AG04449 (cell line): ENCODE results near the gene ADAMTS10.

Experiments
- CTCF ChIA-PET: fragments of 350-600 bp; formaldehyde crosslinking; extraction: SDS; loops from one replicate; lab custom pipeline; 2021; ENCODE audit warnings: antibody characterized with exemption; lab: Yijun Ruan, JAX
- POLR2A ChIA-PET: fragments of 400-600, 350-600 bp; formaldehyde crosslinking; extraction: SDS; loops from one replicate; lab custom pipeline; 2020; ENCODE audit warnings: antibody characterized with exemption, inconsistent platforms; lab: Yijun Ruan, JAX
- DNase-seq: peaks from one replicate; pipeline ENCODE4 v3.0.0-alpha.2; 2010; ENCODE audit warnings: low read depth, low spot score
- H3K4me3 ChIP-seq: 2 replicates; pipeline ENCODE4 v1.5.1; 2011; ENCODE audit warnings: low read depth, mild to moderate bottlenecking, control low read depth, low read length
- TF ChIP-seq, protein P1 (sequence below): IDR thresholded peaks from one replicate; pipeline ENCODE4 v1.5.1; 2011; ENCODE audit warnings: mild to moderate bottlenecking, moderate library complexity, low read length, control low read depth, inconsistent platforms; ENCODE audit not compliant: insufficient read depth; ENCODE audit errors: missing control alignments

The ADAMTS10 gene

DNA sequence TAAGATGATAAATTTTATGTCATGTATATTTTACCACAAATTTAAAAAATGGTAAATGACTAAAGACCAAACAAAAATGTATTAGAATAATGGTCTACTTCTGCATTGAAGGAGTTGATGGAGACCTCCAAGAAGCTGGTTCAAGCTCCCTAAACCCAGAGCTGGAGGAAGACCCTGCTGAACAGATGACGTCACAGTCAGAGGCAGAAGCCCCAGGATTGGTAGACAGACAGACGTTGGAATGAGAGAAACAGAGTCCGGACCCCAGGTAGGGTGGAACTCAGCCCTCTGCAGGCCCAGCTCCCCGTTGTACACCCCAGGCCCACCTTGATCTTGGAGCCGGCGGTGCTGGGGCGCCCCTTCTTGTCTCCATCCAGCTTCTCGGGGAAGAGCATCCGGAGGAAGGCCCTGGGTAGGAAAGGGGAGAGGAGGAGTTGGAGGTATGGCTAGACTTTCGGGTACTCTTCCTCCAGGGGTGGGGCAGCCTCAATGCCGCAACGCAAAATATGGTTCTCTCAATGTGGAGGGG, 70.8 kb downstream of the ADAMTS10 start:
- CTCF ChIA-PET: interaction anchor here (1.4 kb wide), 1 partner anchor 39 kb away, joined by 4 read pairs; no protein-coding TSS in a partner anchor
- POLR2A ChIA-PET: no interaction called here
- DNase-seq: no peak
- no peak overlapping the region for H3K4me3 ChIP-seq
- TF ChIP-seq, protein P1, sequence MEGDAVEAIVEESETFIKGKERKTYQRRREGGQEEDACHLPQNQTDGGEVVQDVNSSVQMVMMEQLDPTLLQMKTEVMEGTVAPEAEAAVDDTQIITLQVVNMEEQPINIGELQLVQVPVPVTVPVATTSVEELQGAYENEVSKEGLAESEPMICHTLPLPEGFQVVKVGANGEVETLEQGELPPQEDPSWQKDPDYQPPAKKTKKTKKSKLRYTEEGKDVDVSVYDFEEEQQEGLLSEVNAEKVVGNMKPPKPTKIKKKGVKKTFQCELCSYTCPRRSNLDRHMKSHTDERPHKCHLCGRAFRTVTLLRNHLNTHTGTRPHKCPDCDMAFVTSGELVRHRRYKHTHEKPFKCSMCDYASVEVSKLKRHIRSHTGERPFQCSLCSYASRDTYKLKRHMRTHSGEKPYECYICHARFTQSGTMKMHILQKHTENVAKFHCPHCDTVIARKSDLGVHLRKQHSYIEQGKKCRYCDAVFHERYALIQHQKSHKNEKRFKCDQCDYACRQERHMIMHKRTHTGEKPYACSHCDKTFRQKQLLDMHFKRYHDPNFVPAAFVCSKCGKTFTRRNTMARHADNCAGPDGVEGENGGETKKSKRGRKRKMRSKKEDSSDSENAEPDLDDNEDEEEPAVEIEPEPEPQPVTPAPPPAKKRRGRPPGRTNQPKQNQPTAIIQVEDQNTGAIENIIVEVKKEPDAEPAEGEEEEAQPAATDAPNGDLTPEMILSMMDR: no peak

DNA sequence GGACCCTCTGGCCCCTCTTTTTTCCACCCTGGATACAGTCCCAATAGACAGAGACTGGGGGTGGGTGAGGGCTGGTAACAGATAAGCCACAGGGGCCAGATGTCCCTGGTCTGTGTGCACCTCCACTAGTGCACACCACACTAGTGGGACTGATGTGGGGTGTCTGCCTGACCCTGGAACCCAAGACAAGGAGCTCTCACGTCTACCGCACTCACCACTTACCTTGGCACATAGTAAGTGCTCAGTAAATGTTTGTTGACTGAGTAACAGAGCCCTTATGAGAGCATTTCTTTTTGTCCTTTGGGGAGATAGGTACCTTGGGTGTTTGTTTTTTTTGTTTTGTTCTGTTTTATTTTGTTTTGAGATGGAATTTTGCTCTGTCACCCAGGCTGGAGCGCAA, 73.4 kb downstream of the ADAMTS10 start:
- TF ChIP-seq, protein P1: no peak
- no peak overlapping the region for H3K4me3 ChIP-seq
- CTCF ChIA-PET: interaction anchor here (1.0 to 1.5 kb wide), 2 partner anchors 41 to 44 kb away, joined by 3 to 5 read pairs; no protein-coding TSS in a partner anchor
- POLR2A ChIA-PET: no interaction called here
- no peak for DNase-seq

DNA sequence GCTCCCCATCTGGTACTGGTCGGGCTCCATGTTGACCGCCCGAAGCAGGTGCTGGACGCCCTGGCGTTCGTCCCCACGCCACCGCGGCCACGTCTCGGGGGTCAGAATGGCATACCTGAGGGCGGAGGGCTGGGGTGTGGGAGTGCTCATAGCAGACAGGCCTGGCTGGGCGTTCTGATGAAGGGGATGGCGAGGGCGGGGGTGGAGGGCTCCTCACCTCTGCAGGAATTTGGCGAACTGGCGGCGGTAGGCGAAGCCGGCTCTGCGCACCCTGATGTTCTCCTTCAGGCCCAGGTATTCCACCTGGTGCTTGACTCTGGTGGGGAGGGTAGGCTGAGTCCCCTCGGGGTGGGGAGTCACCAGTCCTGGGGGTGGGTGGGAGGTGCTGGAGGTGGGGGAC, 74.2 kb downstream of the ADAMTS10 start:
- DNase-seq: no peak
- ChIA-PET CTCF (no interaction called here), POLR2A (no interaction called here)
- TF ChIP-seq, protein P1: no peak
- no peak overlapping the region for H3K4me3 ChIP-seq

DNA sequence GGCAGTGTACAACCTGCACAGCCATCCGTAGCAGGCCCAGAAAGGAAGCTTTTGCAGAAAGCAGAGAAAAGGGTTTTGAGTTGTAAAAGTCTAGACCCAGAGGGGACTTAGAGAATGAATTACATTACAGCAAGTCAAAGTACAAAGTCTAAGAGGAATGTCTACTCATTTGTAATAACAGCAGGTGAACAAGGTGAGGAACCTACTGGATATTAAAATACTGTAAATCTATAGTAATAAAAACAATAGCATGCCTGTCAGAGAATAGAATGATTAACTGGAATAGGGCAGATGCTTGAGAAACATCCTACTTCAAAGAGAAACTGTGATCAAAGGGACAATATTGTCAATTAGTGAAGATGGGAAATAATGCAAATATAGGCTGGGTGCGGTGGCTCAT, 78.3 kb downstream of the ADAMTS10 start:
- CTCF ChIA-PET: interaction anchor here (1.4 kb wide), 1 partner anchor 178 kb away, joined by 3 read pairs; no protein-coding TSS in a partner anchor
- no peak for DNase-seq
- no peak overlapping the region for H3K4me3 ChIP-seq
- POLR2A ChIA-PET: no interaction called here
- TF ChIP-seq, protein P1: no peak

DNA sequence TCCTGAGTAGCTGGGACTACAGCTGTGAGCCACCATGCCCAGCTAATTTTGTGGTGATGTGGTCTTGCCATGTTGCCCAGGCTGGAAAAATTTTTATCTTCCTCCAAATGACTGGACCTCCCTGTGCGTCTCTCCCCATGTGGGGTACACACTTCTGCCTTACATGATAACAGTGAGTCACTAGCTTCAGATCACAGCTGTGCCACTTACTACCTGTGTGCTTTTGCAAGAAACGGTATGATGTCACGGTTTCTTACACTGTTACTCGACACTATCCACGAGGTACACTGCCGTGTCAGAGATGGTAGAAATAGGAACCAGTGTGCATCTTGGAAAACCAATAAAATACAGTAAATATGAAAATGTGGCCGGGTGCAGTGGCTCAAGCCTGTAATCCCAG, 79.0 kb downstream of the ADAMTS10 start:
- ChIA-PET POLR2A (no interaction called here), CTCF (interaction anchor here (1.0 to 1.4 kb wide), 3 partner anchors 25 to 177 kb away, joined by 3 to 5 read pairs (median 3); no protein-coding TSS in a partner anchor)
- no peak overlapping the region for H3K4me3 ChIP-seq
- TF ChIP-seq, protein P1: no peak
- no peak for DNase-seq
